Ovary (tissue), 9 donors: ENCODE results near the gene NTMT2. TPM values are rescaled to one million over a fixed set of nuclear protein-coding genes. Genes with fewer than 3 reads are reported as not detected.

Experiments used
- DNase-seq, 5 donors: peaks; one replicate each; pipeline ENCODE4 v3.0.0-alpha.2; 2019 to 2020
- H3K27ac ChIP-seq, 2 donors: fragments of 200-600 bp; one replicate each; pipeline versions ENCODE4 v1.5.1 to v1.8.0; 2019 to 2022
- H3K27me3 ChIP-seq: fragments of 200-600 bp; one replicate; pipeline ENCODE4 v1.8.0; 2022
- H3K36me3 ChIP-seq: fragments of 200-600 bp; sonication (generic); one replicate; pipeline ENCODE4 v1.5.1; 2019
- H3K4me1 ChIP-seq: one replicate; pipeline ENCODE4 v1.8.1; 2013; ENCODE audit warnings: mild to moderate bottlenecking, moderate library complexity; ENCODE audit not compliant: insufficient read depth
- H3K4me3 ChIP-seq: fragments of 200-600 bp; sonication (generic); one replicate; pipeline ENCODE4 v1.5.1; 2017
- H3K9me3 ChIP-seq, 2 donors: fragments of 200-600 bp in 1 of 2; sonication (generic) in 1 of 2; one replicate each; pipeline versions ENCODE4 v1.5.1 to v1.8.1; 2013 to 2019; ENCODE audit warnings: mild to moderate bottlenecking in 1 of 2, moderate library complexity in 1 of 2
- CTCF ChIP-seq, 3 donors: fragments of 450-650 bp in 2 of 3; fragments of 200-600 bp in 1 of 3; IDR thresholded peaks; one replicate each; pipeline versions ENCODE4 v1.5.1 to v1.8.0; 2016 to 2022; ENCODE audit warnings: antibody characterized with exemption in 3 of 3, mild to moderate bottlenecking in 1 of 3
- EP300 ChIP-seq: sonication (generic); formaldehyde crosslinking; IDR thresholded peaks from one replicate; pipeline ENCODE4 v1.6.1; 2017; ENCODE audit warnings: antibody characterized with exemption
- POLR2A ChIP-seq: fragments of 450-650 bp; IDR thresholded peaks from one replicate; pipeline ENCODE4 v1.6.1; 2017; ENCODE audit warnings: antibody characterized with exemption, mild to moderate bottlenecking, moderate library complexity
- WGBS, 3 donors: extraction: QIAGEN DNeasy Blood & Tissue Kit in 1 of 3; methylation state at CpG; one replicate each; pipeline versions ENCODE4 v1.1.5 to v1.1.7; 2013 to 2017; 5-methylcytosine and 5-hydroxymethylcytosine counted together
- intact Hi-C, 4 donors: fragments of 100-400 bp; cut with DNase I; formaldehyde crosslinking; loops; one replicate each; pipeline versions ENCODE4 v1.11.0 to v1.15.1; 2022 to 2023
- polyA plus RNA-seq, 2 donors: library from polyadenylated mRNA; stranded (reverse); fragments of 200-250 nt in 1 of 2; fragments of 350-450 nt in 1 of 2; fragmentation: Illumina TruSeq in 1 of 2; extraction: RNeasy Lipid Tissue Mini Kit (QIAGEN cat#74804) in 1 of 2; gene quantifications; one replicate each; pipeline ENCODE4 v1.2.3, GENCODE V29; 2013 to 2014
- total RNA-seq, 7 donors: library from RNA; depleted of rRNA in 2 of 7; stranded (reverse); fragments of >200 nt in 2 of 7; fragmentation: NEBNext Ultra II Directional in 3 of 7; extraction: Animal tissue kit (Norgen Biotek cat#: 25700) in 3 of 7; gene quantifications; one replicate each; pipeline versions ENCODE4 v1.1.0 to v1.2.4, GENCODE V29; 2016 to 2023
- donor health status: DM: no; HTN: no; CAD: no; lungs with moderate emphysema.
- donor health status: DM: no; HTN: no; CAD: no.
- donor health status: Bipolar disorder and iron deficiency.
- donor health status: DM: yes; HTN: yes; CAD: no.
- donor health status: DM: no; HTN: no; CAD: no.
- donor health status: DM: yes; HTN: yes; CAD: no.

Gene NTMT2
- total and polyA plus RNA-seq, 9 donors = not detected

DNA sequence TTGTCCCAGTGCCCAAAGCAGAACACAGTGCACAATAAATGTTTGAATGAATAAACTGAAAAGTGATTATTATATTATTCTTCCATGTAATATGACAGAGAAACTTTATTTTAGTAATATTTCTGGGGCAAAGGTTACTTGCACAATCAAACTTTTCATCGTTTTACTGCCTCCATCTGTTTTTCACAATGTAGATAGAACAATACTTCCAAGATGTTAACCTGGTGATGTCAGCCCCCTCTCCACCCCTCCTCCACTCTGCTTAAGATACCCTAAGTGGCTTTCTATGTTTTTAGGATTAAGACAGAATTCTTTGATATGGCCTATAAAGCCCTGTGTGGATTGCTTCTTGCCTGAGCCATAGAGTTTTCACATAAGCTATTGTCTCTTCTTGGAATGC is 13.8 kb upstream of the NTMT2 start:
- DNase-seq = no peak
- intact Hi-C loops = no loop called here
- Histone ChIP-seq H3K36me3 (no peaks in the 10 kb centered on the region), H3K27ac (no peak overlapping the region), H3K9me3 (no peaks in the 10 kb centered on the region), H3K27me3 (no peaks in the 10 kb centered on the region), H3K4me1 (peaks cover 3% of the 10 kb centered on the region), H3K4me3 (no peak overlapping the region)
- WGBS, 3 donors = 12 to 36% (median 23%) methylated on average over 1 of the region's 1 CpG
- TF ChIP-seq POLR2A = no peak
- TF ChIP-seq CTCF (IDR thresholded peaks at IDR 0.05) = no peak
- TF ChIP-seq EP300 = no peak

- no peaks in the 10 kb centered on the region for H3K27me3 ChIP-seq
- no peak overlapping the region for H3K4me3 ChIP-seq
- TF ChIP-seq CTCF (IDR thresholded peaks at IDR 0.05) (no peak), EP300 (no peak), POLR2A (no peak)
- intact Hi-C loops = no loop called here
- peaks cover 3% of the 10 kb centered on the region for H3K4me1 ChIP-seq
- H3K27ac ChIP-seq = no peak overlapping the region
- H3K36me3 ChIP-seq = no peaks in the 10 kb centered on the region
- no peaks in the 10 kb centered on the region for H3K9me3 ChIP-seq
- DNase-seq = no peak
- WGBS, 3 donors = 59 to 76% (median 68%) methylated on average over 2 of the region's 2 CpGs
Measured at GRCh38 chr1:170133766-170134495, 11.8 kb upstream of the NTMT2 start.

- peaks cover 3% of the 10 kb centered on the region for H3K4me1 ChIP-seq
- WGBS, 3 donors = 34 to 61% (median 56%) methylated on average over 6 of the region's 6 CpGs
- TF ChIP-seq CTCF (IDR thresholded peaks at IDR 0.05) = no peak
- TF ChIP-seq EP300 = no peak
- H3K36me3 ChIP-seq = no peaks in the 10 kb centered on the region
- H3K9me3 ChIP-seq = no peaks in the 10 kb centered on the region
- H3K4me3 ChIP-seq = no peak overlapping the region
- no peak overlapping the region for H3K27ac ChIP-seq
- no peak for DNase-seq
- intact Hi-C loops = no loop called here
- H3K27me3 ChIP-seq = no peaks in the 10 kb centered on the region
Measured at GRCh38 chr1:170134521-170134920, 11.2 kb upstream of the NTMT2 start.

DNA sequence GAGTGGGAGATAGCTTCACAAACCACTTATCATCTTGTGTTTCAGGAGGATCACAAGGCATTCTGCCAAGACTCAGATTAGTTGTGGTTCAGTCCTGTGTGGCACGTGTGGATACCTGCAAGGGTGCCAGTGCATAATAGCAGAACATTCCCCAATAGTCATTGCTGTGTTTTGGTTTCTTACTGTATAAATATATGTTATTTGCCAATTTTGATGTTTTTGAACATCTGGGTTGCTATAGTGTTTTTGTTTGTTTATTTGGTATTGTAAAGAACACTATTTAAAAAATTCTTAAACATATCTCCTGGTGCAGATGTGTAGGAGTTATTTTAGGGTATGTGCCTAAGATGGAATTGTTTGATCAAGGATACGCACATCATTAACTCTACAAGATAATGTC is 5.4 kb upstream of the NTMT2 start:
- Histone ChIP-seq H3K9me3 (no peaks in the 10 kb centered on the region), H3K4me3 (no peak overlapping the region), H3K36me3 (no peaks in the 10 kb centered on the region), H3K4me1 (no peaks in the 10 kb centered on the region), H3K27ac (no peak overlapping the region), H3K27me3 (no peaks in the 10 kb centered on the region)
- WGBS, 3 donors = 14 to 38% (median 27%) methylated on average over 2 of the region's 2 CpGs
- intact Hi-C loops = no loop called here
- no peak for DNase-seq
- TF ChIP-seq CTCF (IDR thresholded peaks at IDR 0.05) (no peak), EP300 (no peak), POLR2A (no peak)
